Stimulated activated naive CD8-positive, alpha-beta T cell treated with anti-CD3 and anti-CD28 coated beads, Interleukin-15, amount 100 ng/mL, for 72 hours (primary cell): ENCODE measurements around the gene CCDC97.
"Not testable (repeated sequence)": the region's sequence is repeated elsewhere in the genome, so short reads cannot be mapped to it uniquely, and the experiment has no call there.

ENCODE experiments used
- ATAC-seq: fragments of 150-1000 bp; cut with Tn5 transposase; 2 replicates; pipeline ENCODE4 v1.10.0; 2021; ENCODE audit warnings: mild to moderate bottlenecking, moderate library complexity
- DNase-seq, 2 donors: peaks; one replicate each; pipeline ENCODE4 v3.0.0; 2021 to 2022
- H3K27ac Mint-ChIP-seq, 2 donors: one replicate each; pipeline ENCODE4 v1.8.0; 2022; ENCODE audit warnings: mild to moderate bottlenecking in 2 of 2, mixed read lengths in 2 of 2, moderate library complexity in 2 of 2
- H3K27me3 Mint-ChIP-seq: one replicate; pipeline ENCODE4 v1.8.0; 2022; ENCODE audit warnings: mixed read lengths
- H3K4me1 Mint-ChIP-seq: one replicate; pipeline ENCODE4 v1.8.0; 2022; ENCODE audit warnings: mild to moderate bottlenecking, mixed read lengths
- H3K4me3 Mint-ChIP-seq, 2 donors: one replicate each; pipeline ENCODE4 v1.8.0; 2022; ENCODE audit warnings: mild to moderate bottlenecking in 2 of 2, mixed read lengths in 2 of 2, moderate library complexity in 1 of 2
- H3K9me3 Mint-ChIP-seq, 2 donors: one replicate each; pipeline ENCODE4 v1.8.0; 2022; ENCODE audit warnings: mixed read lengths in 2 of 2

The CCDC97 gene

GRCh38 chr19:41355035-41355434 is 45.1 kb downstream of the CCDC97 start:
- no peak for DNase-seq
- Mint-ChIP-seq H3K9me3 (no peaks in the 10 kb centered on the region), H3K4me3 (peak overlapping the region; percentile 68 to 94), H3K4me1 (peaks cover 68% of the 10 kb centered on the region), H3K27me3 (no peaks in the 10 kb centered on the region), H3K27ac (peak overlapping the region in 1 of 2 donors; percentile 67)
- no peak for ATAC-seq

- H3K4me1 Mint-ChIP-seq: peaks cover 63% of the 10 kb centered on the region
- peak in 1 of 2 donors; percentile 19 for DNase-seq
- no peak for ATAC-seq
- H3K27ac Mint-ChIP-seq: peak overlapping the region; percentile 83 to 86
- H3K27me3 Mint-ChIP-seq: no peaks in the 10 kb centered on the region
- no peaks in the 10 kb centered on the region for H3K9me3 Mint-ChIP-seq
- H3K4me3 Mint-ChIP-seq: peak overlapping the region; percentile 68 to 94
Observed at GRCh38 chr19:41355802-41356201, 45.8 kb downstream of the CCDC97 start.

GRCh38 chr19:41356984-41357739 is 47.2 kb downstream of the CCDC97 start:
- H3K27ac Mint-ChIP-seq: peak overlapping the region; percentile 96 to 100
- H3K9me3 Mint-ChIP-seq: no peaks in the 10 kb centered on the region
- peak overlapping the region; percentile 85 to 94 for H3K4me3 Mint-ChIP-seq
- H3K4me1 Mint-ChIP-seq: peaks cover 60% of the 10 kb centered on the region
- H3K27me3 Mint-ChIP-seq: no peaks in the 10 kb centered on the region
- DNase-seq (peak; percentile 26 to 29), ATAC-seq (no peak)

- ATAC-seq: no peak
- Mint-ChIP-seq H3K4me3 (peak overlapping the region; percentile 85 to 94), H3K9me3 (no peaks in the 10 kb centered on the region), H3K27me3 (no peaks in the 10 kb centered on the region), H3K4me1 (peaks cover 64% of the 10 kb centered on the region), H3K27ac (peak overlapping the region; percentile 20 to 96)
- no peak for DNase-seq
Observed at GRCh38 chr19:41357746-41358145, 47.8 kb downstream of the CCDC97 start.

GRCh38 chr19:41359741-41360140 is 49.8 kb downstream of the CCDC97 start:
- Mint-ChIP-seq H3K4me3 (no peak overlapping the region), H3K27me3 (no peaks in the 10 kb centered on the region), H3K27ac (peak overlapping the region; percentile 13 to 50), H3K4me1 (peaks cover 70% of the 10 kb centered on the region), H3K9me3 (no peaks in the 10 kb centered on the region)
- DNase-seq (no peak), ATAC-seq (no peak)

GRCh38 chr19:41362143-41362847 is 52.3 kb downstream of the CCDC97 start:
- Mint-ChIP-seq H3K4me3 (peak overlapping the region in 1 of 2 donors; percentile 97), H3K27ac (no peak overlapping the region), H3K27me3 (no peaks in the 10 kb centered on the region), H3K9me3 (no peaks in the 10 kb centered on the region), H3K4me1 (peaks cover 60% of the 10 kb centered on the region)
- ATAC-seq (no peak), DNase-seq (no peak)

- Mint-ChIP-seq H3K4me3 (peak overlapping the region; percentile 93 to 97), H3K9me3 (no peaks in the 10 kb centered on the region), H3K4me1 (peaks cover 50% of the 10 kb centered on the region), H3K27me3 (no peaks in the 10 kb centered on the region), H3K27ac (peak overlapping the region; percentile 99)
- ATAC-seq (no peak), DNase-seq (no peak)
Observed at GRCh38 chr19:41363371-41363752, 53.4 kb downstream of the CCDC97 start.

GRCh38 chr19:41363753-41364523 is 54.0 kb downstream of the CCDC97 start, which contains the start of gene B9D2:
B9D2 (minus strand) TSS chr19:41364149; CDS start chr19:41363519, 630 bp downstream.
- peak; percentile 98 for ATAC-seq
- H3K4me3 Mint-ChIP-seq: peak within 1 kb of the TSS; percentile 93 to 97

GRCh38 chr19:41364524-41365391 is 54.8 kb downstream of the CCDC97 start:
- ATAC-seq (no peak), DNase-seq (no peak)
- H3K27ac Mint-ChIP-seq: peak overlapping the region; percentile 99
- no peaks in the 10 kb centered on the region for H3K9me3 Mint-ChIP-seq
- H3K27me3 Mint-ChIP-seq: no peaks in the 10 kb centered on the region
- peak overlapping the region; percentile 93 to 97 for H3K4me3 Mint-ChIP-seq
- H3K4me1 Mint-ChIP-seq: peaks cover 42% of the 10 kb centered on the region

More at GRCh38 chr19:41363753-41364523, 54.0 kb downstream of the CCDC97 start, which contains the start of gene B9D2:
- peaks cover 47% of the 10 kb centered on the region for H3K4me1 Mint-ChIP-seq
- no peaks in the 10 kb centered on the region for H3K9me3 Mint-ChIP-seq
- DNase-seq: peak; percentile 97 to 98
- H3K27ac Mint-ChIP-seq: peak within 1 kb of the TSS; percentile 99
- H3K27me3 Mint-ChIP-seq: no peaks in the 10 kb centered on the region

GRCh38 chr19:41366089-41366488 is 56.1 kb downstream of the CCDC97 start:
- no peak for ATAC-seq
- H3K27ac Mint-ChIP-seq: peak overlapping the region; percentile 21 to 50
- peak in 1 of 2 donors; percentile 32 for DNase-seq
- peak overlapping the region in 1 of 2 donors; percentile 14 for H3K4me3 Mint-ChIP-seq
- no peaks in the 10 kb centered on the region for H3K9me3 Mint-ChIP-seq
- no peaks in the 10 kb centered on the region for H3K27me3 Mint-ChIP-seq
- peaks cover 37% of the 10 kb centered on the region for H3K4me1 Mint-ChIP-seq

GRCh38 chr19:41367848-41368301 is 57.9 kb downstream of the CCDC97 start:
- H3K27me3 Mint-ChIP-seq: no peaks in the 10 kb centered on the region
- no peak overlapping the region for H3K27ac Mint-ChIP-seq
- peaks cover 34% of the 10 kb centered on the region for H3K4me1 Mint-ChIP-seq
- DNase-seq (no peak), ATAC-seq (no peak)
- H3K4me3 Mint-ChIP-seq: no peak overlapping the region
- no peaks in the 10 kb centered on the region for H3K9me3 Mint-ChIP-seq

GRCh38 chr19:41369769-41370168 is 59.8 kb downstream of the CCDC97 start:
- Mint-ChIP-seq H3K27me3 (no peaks in the 10 kb centered on the region), H3K4me3 (no peak overlapping the region), H3K9me3 (no peaks in the 10 kb centered on the region), H3K4me1 (peaks cover 20% of the 10 kb centered on the region), H3K27ac (no peak overlapping the region)
- ATAC-seq: no peak
- DNase-seq: no peak

- Mint-ChIP-seq H3K4me1 (peaks cover 22% of the 10 kb centered on the region), H3K27ac (peak overlapping the region in 1 of 2 donors; percentile 80)
- DNase-seq, H3K27me3 Mint-ChIP-seq, ATAC-seq, H3K4me3 Mint-ChIP-seq, H3K9me3 Mint-ChIP-seq: not testable (repeated sequence)
Observed at GRCh38 chr19:41371119-41371518, 61.1 kb downstream of the CCDC97 start.

GRCh38 chr19:41371541-41371940 is 61.6 kb downstream of the CCDC97 start:
- Mint-ChIP-seq H3K4me1 (peaks cover 20% of the 10 kb centered on the region), H3K27me3 (no peaks in the 10 kb centered on the region), H3K9me3 (no peaks in the 10 kb centered on the region), H3K4me3 (no peak overlapping the region), H3K27ac (peak overlapping the region in 1 of 2 donors; percentile 80)
- DNase-seq: no peak
- ATAC-seq: no peak
